MM.1S (cell line): ENCODE results near the gene CHST15.
A peak's percentile ranks its signal among the peaks of the same experiment; 100 is the strongest.

ENCODE experiments used
- DNase-seq: peaks from one replicate; pipeline ENCODE4 v3.0.0-alpha.2; 2015
- H2AFZ ChIP-seq: fragments of 300-600 bp; sonication (generic); 2 replicates; pipeline ENCODE4 v1.6.0; 2016; ENCODE audit warnings: antibody characterized with exemption, low read length
- H3F3A ChIP-seq: fragments of 300-600 bp; sonication (generic); 2 replicates; pipeline ENCODE4 v1.6.1; 2016; ENCODE audit warnings: mild to moderate bottlenecking, antibody characterized with exemption, low read length, moderate library complexity, mixed read lengths; ENCODE audit not compliant: insufficient read depth
- H3K27ac ChIP-seq: fragments of 300-600 bp; sonication (generic); 2 replicates; pipeline ENCODE4 v1.5.1; 2016; ENCODE audit warnings: mild to moderate bottlenecking, low read length
- H3K27me3 ChIP-seq: fragments of 300-600 bp; sonication (generic); replicated peaks from 2 replicates; pipeline ENCODE4 v1.6.0; 2016; ENCODE audit warnings: low read length; ENCODE audit not compliant: insufficient read depth
- H3K36me3 ChIP-seq: fragments of 300-600 bp; sonication (generic); replicated peaks from 2 replicates; pipeline ENCODE4 v1.6.1; 2016; ENCODE audit warnings: mild to moderate bottlenecking, low read length, mixed read lengths; ENCODE audit not compliant: insufficient read depth
- H3K4me1 ChIP-seq: fragments of 300-600 bp; sonication (generic); 2 replicates; pipeline ENCODE4 v1.6.1; 2016; ENCODE audit warnings: low read length, mixed read lengths
- H3K4me2 ChIP-seq: fragments of 300-600 bp; sonication (generic); 2 replicates; pipeline ENCODE4 v1.6.0; 2016; ENCODE audit warnings: low read depth, low read length
- H3K4me3 ChIP-seq: fragments of 300-600 bp; sonication (generic); 2 replicates; pipeline ENCODE4 v1.5.1; 2016; ENCODE audit warnings: low read length, mixed read lengths
- H3K79me2 ChIP-seq: fragments of 300-600 bp; sonication (generic); 2 replicates; pipeline ENCODE4 v1.6.1; 2016; ENCODE audit warnings: mixed run types, low read length, mixed read lengths
- H3K9ac ChIP-seq: fragments of 300-600 bp; sonication (generic); 2 replicates; pipeline ENCODE4 v1.6.1; 2016; ENCODE audit warnings: low read length, mixed read lengths
- H3K9me2 ChIP-seq: fragments of 300-600 bp; sonication (generic); replicated peaks from 2 replicates; pipeline ENCODE4 v1.6.1; 2016; ENCODE audit warnings: mild to moderate bottlenecking, low read length, mixed read lengths; ENCODE audit not compliant: insufficient read depth
- H3K9me3 ChIP-seq: fragments of 300-600 bp; sonication (generic); replicated peaks from 2 replicates; pipeline ENCODE4 v1.6.1; 2016; ENCODE audit warnings: mild to moderate bottlenecking, low read length, mixed read lengths; ENCODE audit not compliant: insufficient read depth
- H4K20me1 ChIP-seq: fragments of 300-600 bp; sonication (generic); 2 replicates; pipeline ENCODE4 v1.6.1; 2016; ENCODE audit warnings: mild to moderate bottlenecking, low read length, moderate library complexity, mixed read lengths; ENCODE audit not compliant: insufficient read depth
- CTCF ChIP-seq: fragments of 300-600 bp; sonication (generic); IDR thresholded peaks from 2 replicates; pipeline ENCODE4 v1.5.1; 2016; ENCODE audit warnings: antibody characterized with exemption, low read length, mixed read lengths
- EZH2 ChIP-seq: fragments of 300-600 bp; sonication (generic); optimal IDR thresholded peaks from 2 replicates; pipeline ENCODE3; 2017; ENCODE audit warnings: low read depth, mild to moderate bottlenecking, antibody characterized with exemption, low read length, mixed read lengths
- EZH2phosphoT487 ChIP-seq: fragments of 300-600 bp; sonication (generic); IDR thresholded peaks from 2 replicates; pipeline ENCODE4 v1.6.1; 2018; ENCODE audit warnings: antibody characterized with exemption, low read length

CHST15 gene

GRCh38 chr10:123995082-123995460, 98.3 kb downstream of the CHST15 start:
- TF ChIP-seq CTCF, result no peak
- no peak for TF ChIP-seq EZH2
- no peak for TF ChIP-seq EZH2phosphoT487
- Histone ChIP-seq H3K9me2 (no peaks in the 10 kb centered on the region), H2AFZ (no peak overlapping the region), H3K4me3 (peak overlapping the region; percentile 46), H3K9me3 (no peaks in the 10 kb centered on the region), H3K79me2 (no peaks in the 10 kb centered on the region), H3K36me3 (no peaks in the 10 kb centered on the region), H3K27me3 (peaks cover 6% of the 10 kb centered on the region; the same call in 1 of the 2 replicates), H3F3A (peaks cover 27% of the 10 kb centered on the region), H3K4me2 (peak overlapping the region; percentile 91), H3K4me1 (peaks cover 46% of the 10 kb centered on the region), H4K20me1 (no peaks in the 10 kb centered on the region), H3K27ac (no peak overlapping the region), H3K9ac (no peak overlapping the region)
- no peak for DNase-seq

- Histone ChIP-seq H3K9me2 (no peaks in the 10 kb centered on the region), H3K27ac (no peak overlapping the region), H3K79me2 (no peaks in the 10 kb centered on the region), H3K9ac (no peak overlapping the region), H3K4me3 (peak overlapping the region; percentile 46), H3F3A (peaks cover 27% of the 10 kb centered on the region), H3K36me3 (no peaks in the 10 kb centered on the region), H4K20me1 (no peaks in the 10 kb centered on the region), H2AFZ (no peak overlapping the region), H3K4me2 (peak overlapping the region; percentile 91), H3K9me3 (no peaks in the 10 kb centered on the region), H3K27me3 (peaks cover 6% of the 10 kb centered on the region; the same call in 1 of the 2 replicates), H3K4me1 (peaks cover 46% of the 10 kb centered on the region)
- DNase-seq, result peak; percentile 82
- TF ChIP-seq CTCF, result peak; percentile 94
- no peak for TF ChIP-seq EZH2
- TF ChIP-seq EZH2phosphoT487, result no peak
Measured at GRCh38 chr10:123994417-123995081, 98.8 kb downstream of the CHST15 start.

- DNase-seq, result no peak
- H3K79me2 ChIP-seq, result no peaks in the 10 kb centered on the region
- peaks cover 21% of the 10 kb centered on the region for H3F3A ChIP-seq
- H3K36me3 ChIP-seq, result no peaks in the 10 kb centered on the region
- H3K4me1 ChIP-seq, result peaks cover 38% of the 10 kb centered on the region
- H3K9me3 ChIP-seq, result no peaks in the 10 kb centered on the region
- H3K9ac ChIP-seq, result no peak overlapping the region
- H3K4me3 ChIP-seq, result 0 out of 2 replicates have a peak overlapping the region, but pooled peaks have one; percentile 46
- no peaks in the 10 kb centered on the region for H3K9me2 ChIP-seq
- H4K20me1 ChIP-seq, result no peaks in the 10 kb centered on the region
- TF ChIP-seq EZH2, result no peak
- TF ChIP-seq CTCF, result no peak
- no peak for TF ChIP-seq EZH2phosphoT487
- H2AFZ ChIP-seq, result no peak overlapping the region
- H3K27ac ChIP-seq, result no peak overlapping the region
- H3K4me2 ChIP-seq, result peak overlapping the region; percentile 91
- peaks cover 6% of the 10 kb centered on the region; the same call in 1 of the 2 replicates for H3K27me3 ChIP-seq
Measured at GRCh38 chr10:123993534-123994416, 99.6 kb downstream of the CHST15 start.
